H9 (cell line): ENCODE data around the gene DPPA4. TPM values are rescaled to one million over a fixed set of nuclear protein-coding genes. Genes with fewer than 3 reads are reported as not detected.

Source experiments
- DNase-seq: peaks from one replicate; pipeline ENCODE4 v3.0.0-alpha.2; 2017
- H2AFZ ChIP-seq: one replicate; pipeline ENCODE4 v1.6.1; 2013; ENCODE audit warnings: mild to moderate bottlenecking, low read length, control low read depth, moderate library complexity
- H2AK5ac ChIP-seq: 2 replicates; pipeline ENCODE4 v1.6.1; 2013; ENCODE audit warnings: low read length, control low read depth, mixed read lengths; ENCODE audit not compliant: insufficient read length
- H2BK120ac ChIP-seq: one replicate; pipeline ENCODE4 v1.6.1; 2013; ENCODE audit warnings: low read depth, mild to moderate bottlenecking, low read length, control low read depth, inconsistent platforms; ENCODE audit not compliant: poor library complexity, severe bottlenecking
- H2BK12ac ChIP-seq: 2 replicates; pipeline ENCODE4 v1.6.1; 2013; ENCODE audit warnings: low read length, control low read depth, mixed read lengths, low read depth; ENCODE audit not compliant: insufficient read length
- H2BK15ac ChIP-seq: 2 replicates; pipeline ENCODE4 v1.6.1; 2013; ENCODE audit warnings: low read depth, low read length, control low read depth
- H2BK20ac ChIP-seq: one replicate; pipeline ENCODE4 v1.6.1; 2013; ENCODE audit warnings: low read depth, mild to moderate bottlenecking, low read length, control low read depth, inconsistent platforms; ENCODE audit not compliant: poor library complexity, severe bottlenecking
- H2BK5ac ChIP-seq: 2 replicates; pipeline ENCODE4 v1.6.1; 2013; ENCODE audit warnings: low read length, control low read depth, mixed read lengths; ENCODE audit not compliant: insufficient read length
- H3K14ac ChIP-seq: 2 replicates; pipeline ENCODE4 v1.6.1; 2013; ENCODE audit warnings: low read length, control low read depth; ENCODE audit not compliant: insufficient read depth
- H3K18ac ChIP-seq: 2 replicates; pipeline ENCODE4 v1.6.1; 2013; ENCODE audit warnings: low read depth, mild to moderate bottlenecking, mixed read lengths, low read length, control low read depth; ENCODE audit not compliant: insufficient read length
- H3K23ac ChIP-seq: 2 replicates; pipeline ENCODE4 v1.6.1; 2013; ENCODE audit warnings: low read length, control low read depth, mixed read lengths, low read depth; ENCODE audit not compliant: insufficient read length
- H3K23me2 ChIP-seq: 2 replicates; pipeline ENCODE4 v1.6.1; 2013; ENCODE audit warnings: low read depth, mild to moderate bottlenecking, mixed read lengths, low read length, control low read depth; ENCODE audit not compliant: insufficient read length, poor library complexity, severe bottlenecking
- H3K27ac ChIP-seq: 2 replicates; pipeline ENCODE4 v1.5.1; 2013; ENCODE audit warnings: low read length, control low read depth, mixed read lengths, low read depth; ENCODE audit not compliant: insufficient read length
- H3K27me3 ChIP-seq: 2 replicates; pipeline ENCODE4 v1.6.1; 2013; ENCODE audit warnings: low read length, control low read depth, inconsistent platforms; ENCODE audit not compliant: insufficient read depth
- H3K4ac ChIP-seq: 2 replicates; pipeline ENCODE4 v1.6.1; 2013; ENCODE audit warnings: low read depth, mild to moderate bottlenecking, control low read depth, inconsistent platforms, low read length, moderate library complexity
- H3K4me1 ChIP-seq: 2 replicates; pipeline ENCODE4 v1.6.1; 2013; ENCODE audit warnings: low read length, control low read depth, inconsistent platforms; ENCODE audit not compliant: insufficient read depth
- H3K4me2 ChIP-seq: 2 replicates; pipeline ENCODE4 v1.6.1; 2013; ENCODE audit warnings: low read length, control low read depth, mixed read lengths; ENCODE audit not compliant: insufficient read length, insufficient read depth
- H3K56ac ChIP-seq: 2 replicates; pipeline ENCODE4 v1.6.1; 2013; ENCODE audit warnings: low read depth, mild to moderate bottlenecking, mixed read lengths, low read length, control low read depth; ENCODE audit not compliant: insufficient read length
- H3K79me1 ChIP-seq: 2 replicates; pipeline ENCODE4 v1.6.1; 2013; ENCODE audit warnings: low read depth, mild to moderate bottlenecking, moderate library complexity, low read length, control low read depth, inconsistent platforms; ENCODE audit not compliant: insufficient read depth, poor library complexity, severe bottlenecking
- H3K79me2 ChIP-seq: 2 replicates; pipeline ENCODE4 v1.6.1; 2013; ENCODE audit warnings: low read length, control low read depth, inconsistent platforms; ENCODE audit not compliant: insufficient read depth
- H3K9ac ChIP-seq: 2 replicates; pipeline ENCODE4 v1.6.1; 2013; ENCODE audit warnings: low read length, control low read depth, mixed read lengths; ENCODE audit not compliant: insufficient read length; ENCODE audit errors: extremely low read depth
- H3K9me3 ChIP-seq: one replicate; pipeline ENCODE4 v1.6.1; 2013; ENCODE audit warnings: low read depth, low read length, inconsistent platforms; ENCODE audit not compliant: control insufficient read depth
- H3T11ph ChIP-seq: one replicate; pipeline ENCODE4 v1.6.1; 2013; ENCODE audit warnings: mild to moderate bottlenecking, low read length, control low read depth, inconsistent platforms
- H4K20me1 ChIP-seq: one replicate; pipeline ENCODE4 v1.6.1; 2013; ENCODE audit not compliant: control insufficient read depth, insufficient read length, insufficient read depth
- H4K5ac ChIP-seq: 2 replicates; pipeline ENCODE4 v1.6.1; 2013; ENCODE audit warnings: low read depth, mild to moderate bottlenecking, mixed read lengths, low read length, control low read depth; ENCODE audit not compliant: insufficient read length
- H4K8ac ChIP-seq: replicated peaks from 2 replicates; pipeline ENCODE4 v1.6.1; 2013; ENCODE audit warnings: low read length, control low read depth, mixed read lengths, low read depth; ENCODE audit not compliant: insufficient read length
- H4K91ac ChIP-seq: 2 replicates; pipeline ENCODE4 v1.6.1; 2013; ENCODE audit warnings: low read depth, mild to moderate bottlenecking, moderate library complexity, mixed read lengths, low read length, control low read depth; ENCODE audit not compliant: insufficient read length
- H3K27ac Mint-ChIP-seq, 3 experiments: 2 replicates in 2 of 3; 3 replicates in 1 of 3; pipeline ENCODE4 v1.8.0; 2020 to 2021; ENCODE audit warnings: mixed read lengths in 3 of 3, mild to moderate bottlenecking in 1 of 3, moderate library complexity in 1 of 3
- H3K27me3 Mint-ChIP-seq: 2 replicates; pipeline ENCODE4 v1.8.0; 2021; ENCODE audit warnings: low read depth, mild to moderate bottlenecking, moderate library complexity, mixed read lengths
- H3K36me3 Mint-ChIP-seq, 3 experiments: 2 replicates in 2 of 3; 3 replicates in 1 of 3; pipeline ENCODE4 v1.8.0; 2020 to 2021; ENCODE audit warnings: low read depth in 3 of 3, mixed read lengths in 3 of 3; ENCODE audit not compliant: insufficient read depth in 1 of 3
- H3K4me1 Mint-ChIP-seq, 2 experiments: 2 replicates each; pipeline ENCODE4 v1.8.0; 2020; ENCODE audit warnings: mixed read lengths in 2 of 2
- H3K4me3 Mint-ChIP-seq, 2 experiments: 2 replicates in 1 of 2; 3 replicates in 1 of 2; pipeline ENCODE4 v1.8.0; 2020 to 2021; ENCODE audit warnings: mild to moderate bottlenecking in 2 of 2, mixed read lengths in 2 of 2, moderate library complexity in 1 of 2
- H3K9me3 Mint-ChIP-seq, 2 experiments: 2 replicates in 1 of 2; 3 replicates in 1 of 2; pipeline ENCODE4 v1.8.0; 2020; ENCODE audit warnings: mild to moderate bottlenecking in 2 of 2, mixed read lengths in 2 of 2, moderate library complexity in 1 of 2
- WGBS: extraction: QIAGEN DNeasy Blood & Tissue Kit; methylation state at CpG from one replicate; pipeline ENCODE4 v1.1.7; 2013; ENCODE audit warnings: missing lambda C conversion rate, low lambda C conversion rate, mixed read lengths; ENCODE audit not compliant: insufficient read length; ENCODE audit errors: extremely low coverage; 5-methylcytosine and 5-hydroxymethylcytosine counted together
- total RNA-seq: library from RNA; stranded (reverse); gene quantifications from 2 replicates; pipeline ENCODE4 v1.2.1, GENCODE V29; 2021
- TF ChIP-seq, protein P1 (sequence below): fragments of 200-600 bp; sonication (generic); conservative IDR thresholded peaks from 3 replicates; pipeline ENCODE4 v1.8.0; 2021; ENCODE audit warnings: antibody characterized with exemption, mild to moderate bottlenecking

DPPA4 gene
- total RNA-seq, 1 experiment from 2014 or later: 821 TPM

DNA sequence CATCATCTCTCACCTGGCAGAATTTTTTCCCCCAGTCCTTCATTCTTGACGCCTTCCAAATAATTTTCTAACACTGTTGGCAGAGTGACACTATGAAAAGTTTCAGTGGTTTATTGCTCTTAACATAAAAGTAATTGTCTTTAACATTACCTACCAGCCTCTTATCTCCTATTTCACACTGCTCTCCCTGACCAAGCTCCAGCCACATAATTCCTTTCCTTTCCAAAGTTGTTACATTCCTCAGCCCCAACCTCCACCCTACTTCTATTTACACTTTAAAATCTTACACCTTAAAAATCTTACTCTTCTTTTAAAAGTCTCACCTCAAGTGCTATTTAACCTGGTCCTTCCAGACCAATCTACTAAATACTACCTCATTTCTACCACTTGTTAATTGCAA lies 2.8 kb downstream of the DPPA4 start:
- Mint-ChIP-seq H3K9me3 (peaks cover 11 to 17% of the 10 kb centered on the region in 2 experiments; a peak in 4 of 5 replicates), H3K27me3 (peaks cover 1% of the 10 kb centered on the region; the same call in 1 of the 2 replicates), H3K36me3 (peaks cover 71 to 77% (median 77%) of the 10 kb centered on the region in 3 experiments), H3K4me1 (peaks cover 44 to 61% of the 10 kb centered on the region in 2 experiments), H3K27ac (peak overlapping the region; percentile 8 to 94 (median 61); a peak in 5 of 7 replicates), H3K4me3 (peak overlapping the region; percentile 93 to 99)
- no peak overlapping the region for H2BK120ac ChIP-seq
- no peak overlapping the region for H3K14ac ChIP-seq
- H3K4me2 ChIP-seq: peak overlapping the region; percentile 96
- DNase-seq: no peak
- H2BK15ac ChIP-seq: no peak overlapping the region
- no peak overlapping the region for H3T11ph ChIP-seq
- no peak overlapping the region for H4K5ac ChIP-seq
- H2BK12ac ChIP-seq: no peak overlapping the region
- peak overlapping the region; percentile 99 for H3K9ac ChIP-seq
- H2BK20ac ChIP-seq: no peak overlapping the region
- TF ChIP-seq, protein P1, sequence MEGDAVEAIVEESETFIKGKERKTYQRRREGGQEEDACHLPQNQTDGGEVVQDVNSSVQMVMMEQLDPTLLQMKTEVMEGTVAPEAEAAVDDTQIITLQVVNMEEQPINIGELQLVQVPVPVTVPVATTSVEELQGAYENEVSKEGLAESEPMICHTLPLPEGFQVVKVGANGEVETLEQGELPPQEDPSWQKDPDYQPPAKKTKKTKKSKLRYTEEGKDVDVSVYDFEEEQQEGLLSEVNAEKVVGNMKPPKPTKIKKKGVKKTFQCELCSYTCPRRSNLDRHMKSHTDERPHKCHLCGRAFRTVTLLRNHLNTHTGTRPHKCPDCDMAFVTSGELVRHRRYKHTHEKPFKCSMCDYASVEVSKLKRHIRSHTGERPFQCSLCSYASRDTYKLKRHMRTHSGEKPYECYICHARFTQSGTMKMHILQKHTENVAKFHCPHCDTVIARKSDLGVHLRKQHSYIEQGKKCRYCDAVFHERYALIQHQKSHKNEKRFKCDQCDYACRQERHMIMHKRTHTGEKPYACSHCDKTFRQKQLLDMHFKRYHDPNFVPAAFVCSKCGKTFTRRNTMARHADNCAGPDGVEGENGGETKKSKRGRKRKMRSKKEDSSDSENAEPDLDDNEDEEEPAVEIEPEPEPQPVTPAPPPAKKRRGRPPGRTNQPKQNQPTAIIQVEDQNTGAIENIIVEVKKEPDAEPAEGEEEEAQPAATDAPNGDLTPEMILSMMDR: no peak
- no peak overlapping the region for H3K23ac ChIP-seq
- no peaks in the 10 kb centered on the region for H3K27me3 ChIP-seq
- no peak overlapping the region for H4K8ac ChIP-seq
- no CpG with 5 or more reads among the region's 1 CpG for WGBS
- no peaks in the 10 kb centered on the region for H3K9me3 ChIP-seq
- no peaks in the 10 kb centered on the region; the same call in 1 of the 2 replicates for H3K4me1 ChIP-seq
- H2AFZ ChIP-seq: no peak overlapping the region
- no peaks in the 10 kb centered on the region for H4K20me1 ChIP-seq
- H3K79me2 ChIP-seq: peaks cover 65% of the 10 kb centered on the region; the same call in 1 of the 2 replicates
- no peak overlapping the region for H3K27ac ChIP-seq
- no peak overlapping the region for H3K56ac ChIP-seq
- no peak overlapping the region for H3K18ac ChIP-seq
- H2AK5ac ChIP-seq: no peak overlapping the region
- peaks cover 12% of the 10 kb centered on the region for H3K23me2 ChIP-seq
- no peak overlapping the region for H3K4ac ChIP-seq
- no peaks in the 10 kb centered on the region for H3K79me1 ChIP-seq
- no peak overlapping the region for H2BK5ac ChIP-seq
- no peak overlapping the region for H4K91ac ChIP-seq
